ENCODE results near the gene PRDX5.

Gene PRDX5

DNA sequence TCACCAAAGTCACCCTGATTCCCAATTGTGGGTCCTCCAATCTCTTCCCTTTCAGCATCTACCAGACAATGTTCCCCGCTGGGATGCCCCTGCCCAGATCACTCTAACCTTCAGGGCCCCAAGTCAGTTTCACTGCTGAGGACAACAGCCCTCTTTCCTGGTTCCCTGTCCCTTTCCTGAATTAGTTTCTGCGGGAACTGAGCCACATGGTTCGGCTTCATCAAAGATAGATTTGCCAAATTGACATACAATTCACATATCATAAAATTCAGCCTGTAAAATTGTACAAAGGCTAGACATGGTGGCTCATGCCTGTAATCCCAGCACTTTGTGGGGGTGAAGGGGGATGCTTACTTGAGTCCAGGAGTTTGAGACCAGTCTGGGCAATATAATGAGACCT lies 10.1 kb downstream of the PRDX5 start:
- DNase-seq = no peak

DNA sequence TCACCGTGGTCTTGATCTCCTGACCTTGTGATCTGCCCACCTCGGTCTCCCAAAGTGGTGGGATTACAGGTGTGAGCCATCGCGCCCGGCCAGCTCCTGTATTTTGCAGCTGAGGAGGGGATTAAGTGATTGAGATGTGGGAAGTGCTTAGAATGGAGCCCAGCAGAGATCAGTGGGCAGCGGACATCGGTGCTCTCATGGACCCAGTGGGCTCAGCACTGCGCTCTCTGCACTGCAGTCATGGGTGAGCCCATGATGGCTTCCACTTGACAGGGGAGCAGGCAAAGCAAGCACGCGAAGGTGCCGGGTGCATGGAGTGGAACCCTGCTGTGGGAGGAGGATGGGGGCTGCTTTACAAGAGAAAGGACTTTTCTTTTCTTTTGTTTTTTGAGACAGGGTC lies 13.0 kb downstream of the PRDX5 start:
- DNase-seq = no peak

DNA sequence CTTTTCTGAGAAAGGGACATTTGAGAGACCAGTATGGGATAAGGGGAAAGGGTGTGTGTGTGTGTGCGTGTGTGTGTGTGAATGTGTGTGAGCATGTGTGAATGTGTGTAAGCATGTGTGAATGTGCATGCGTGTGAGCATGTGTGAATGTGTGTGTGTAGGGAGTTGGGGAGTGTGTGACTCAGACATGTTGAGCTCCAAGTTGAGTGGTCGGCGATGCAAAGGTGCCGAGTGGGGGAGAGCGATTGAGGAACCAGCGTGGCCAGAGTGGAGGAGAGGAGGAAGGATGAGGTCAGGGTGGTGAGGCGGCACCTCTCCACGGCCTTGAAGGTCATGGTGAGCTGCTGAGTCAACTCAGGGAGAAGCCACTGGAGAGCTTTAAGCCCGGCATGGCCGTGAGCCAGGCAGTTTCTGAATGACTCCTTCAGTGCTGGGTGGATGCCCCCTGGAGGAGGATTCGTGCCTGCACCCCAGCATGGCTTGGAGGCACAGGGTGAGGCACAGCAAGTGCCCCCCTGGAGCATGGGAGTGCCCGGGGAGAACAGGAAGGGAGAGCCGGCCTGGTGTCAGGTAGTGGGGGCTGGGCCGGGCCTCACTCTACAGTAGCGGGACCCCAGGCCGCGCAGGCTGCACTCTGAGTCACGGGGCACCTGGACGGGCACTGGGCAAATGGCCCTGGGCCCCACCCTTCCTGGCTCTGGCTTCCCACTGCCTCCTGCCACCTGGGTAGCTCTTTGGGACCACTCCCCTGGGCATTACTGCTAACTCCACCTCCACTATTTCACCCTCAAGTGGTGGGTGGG lies 13.8 kb downstream of the PRDX5 start:
- peak; percentile 56 for DNase-seq

GRCh38 chr11:64333556-64333955 lies 15.6 kb downstream of the PRDX5 start:
- DNase-seq = no peak

DNA sequence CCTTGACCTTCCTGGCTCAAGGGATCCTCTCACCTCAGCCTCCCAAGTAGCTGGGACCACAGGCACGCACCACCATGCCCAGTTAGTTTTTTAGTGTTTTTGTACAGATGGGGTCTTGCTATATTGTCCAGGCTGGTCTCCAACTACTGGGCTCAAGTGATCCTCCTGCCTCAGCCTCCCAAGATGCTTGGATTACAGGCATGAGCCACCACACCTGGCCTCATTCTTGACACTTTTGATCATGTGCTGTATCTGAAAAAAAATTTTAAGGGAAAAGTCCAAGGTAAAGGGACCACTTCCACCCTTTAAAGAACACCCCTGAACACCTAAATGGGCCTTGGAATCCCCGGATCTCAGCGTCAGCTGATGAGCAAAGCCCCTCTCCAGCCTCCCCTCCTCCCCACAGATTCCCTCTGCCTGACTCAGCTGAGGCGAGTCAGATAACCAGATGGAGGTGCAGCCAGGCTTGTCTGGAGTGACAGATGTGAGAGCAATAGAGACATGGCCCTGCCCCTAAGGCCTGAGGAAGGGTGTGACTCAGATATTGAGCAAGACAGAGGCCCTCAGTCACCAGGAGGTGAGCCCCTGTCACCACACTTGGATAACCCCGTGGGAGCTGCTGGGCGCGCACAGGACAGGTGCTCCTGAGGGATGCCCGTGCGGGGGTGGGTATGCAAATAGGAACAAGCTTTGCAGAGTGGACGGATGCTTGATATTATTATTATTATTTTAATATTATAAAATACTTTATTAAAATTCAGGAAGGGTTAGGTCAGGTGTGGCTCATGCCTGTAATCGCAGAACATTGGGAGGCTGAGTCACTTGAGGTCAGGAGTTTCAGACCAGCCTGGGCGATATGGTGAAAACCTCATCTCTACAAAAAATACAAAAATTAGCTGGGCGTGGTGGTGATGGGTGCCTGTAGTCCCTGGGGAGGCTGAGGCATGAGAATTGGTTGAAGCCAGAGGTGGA lies 17.1 kb downstream of the PRDX5 start:
- peak; percentile 23 for DNase-seq

- no peak for DNase-seq
These were observed 19.8 kb downstream of the PRDX5 start for GRCh38 chr11:64337538-64338249.

- no peak for DNase-seq
These were observed 20.8 kb downstream of the PRDX5 start for GRCh38 chr11:64338716-64339115.

DNA sequence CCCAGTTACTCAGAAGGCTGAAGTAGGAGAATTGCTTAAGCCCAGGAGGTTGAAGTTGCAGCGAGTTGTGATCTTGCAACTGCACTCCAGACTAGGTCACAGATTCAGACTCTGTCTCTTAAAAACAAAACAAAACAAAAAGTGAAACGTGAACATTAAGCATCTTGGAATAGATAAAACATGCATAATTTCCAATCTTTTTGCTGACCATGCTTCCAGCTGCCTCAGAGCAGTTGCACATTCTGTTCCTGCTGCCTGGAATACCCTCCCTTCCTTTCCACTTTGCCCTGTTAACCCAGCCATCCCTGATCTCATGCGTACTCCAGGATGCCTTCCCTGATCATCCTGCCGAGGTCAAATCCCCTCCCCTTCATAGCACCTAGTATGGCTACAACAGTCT lies 21.4 kb downstream of the PRDX5 start:
- DNase-seq = no peak

DNA sequence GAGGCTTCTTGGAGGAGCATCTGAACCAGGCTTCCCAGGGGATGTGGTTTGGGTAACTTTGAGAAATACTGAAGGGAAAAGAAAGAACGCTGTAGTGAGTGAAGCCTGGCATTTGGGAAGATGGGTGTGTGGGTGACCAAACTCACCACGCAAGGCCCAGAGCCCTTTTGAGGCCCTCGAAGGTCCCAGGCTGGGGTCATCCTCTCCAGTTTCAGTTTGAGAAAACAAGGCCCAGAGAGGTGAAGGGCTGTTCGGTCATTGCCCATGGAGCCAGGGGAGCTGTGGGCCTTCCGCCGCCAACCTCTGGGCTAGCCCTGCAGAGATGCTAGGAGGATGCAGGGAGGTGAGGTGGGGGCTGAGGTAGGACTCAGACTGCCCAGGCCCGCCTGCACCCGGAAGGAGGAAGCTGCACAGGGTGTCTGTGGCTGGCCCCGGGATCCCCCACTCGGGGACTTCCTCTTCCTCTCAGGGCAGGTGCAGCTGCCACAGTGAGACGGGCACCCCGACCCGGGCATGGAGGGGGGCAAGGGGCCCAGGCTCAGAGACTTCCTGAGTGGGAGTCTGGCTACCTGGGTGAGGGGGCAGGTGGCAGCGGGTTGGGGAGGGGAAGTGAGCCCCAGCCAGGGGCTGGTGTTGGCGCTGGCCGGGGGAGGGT lies 22.0 kb downstream of the PRDX5 start, which contains the start of gene CCDC88B:
Gene CCDC88B (plus strand): TSS at position 451 of the 655 bp plus-strand sequence. CDS start 63 bp downstream, at position 514.
- DNase-seq = no peak

- no peak for DNase-seq
These were observed 22.9 kb downstream of the PRDX5 start for GRCh38 chr11:64340671-64341335.

- no peak for DNase-seq
These were observed 23.5 kb downstream of the PRDX5 start for GRCh38 chr11:64341429-64341828.

DNA sequence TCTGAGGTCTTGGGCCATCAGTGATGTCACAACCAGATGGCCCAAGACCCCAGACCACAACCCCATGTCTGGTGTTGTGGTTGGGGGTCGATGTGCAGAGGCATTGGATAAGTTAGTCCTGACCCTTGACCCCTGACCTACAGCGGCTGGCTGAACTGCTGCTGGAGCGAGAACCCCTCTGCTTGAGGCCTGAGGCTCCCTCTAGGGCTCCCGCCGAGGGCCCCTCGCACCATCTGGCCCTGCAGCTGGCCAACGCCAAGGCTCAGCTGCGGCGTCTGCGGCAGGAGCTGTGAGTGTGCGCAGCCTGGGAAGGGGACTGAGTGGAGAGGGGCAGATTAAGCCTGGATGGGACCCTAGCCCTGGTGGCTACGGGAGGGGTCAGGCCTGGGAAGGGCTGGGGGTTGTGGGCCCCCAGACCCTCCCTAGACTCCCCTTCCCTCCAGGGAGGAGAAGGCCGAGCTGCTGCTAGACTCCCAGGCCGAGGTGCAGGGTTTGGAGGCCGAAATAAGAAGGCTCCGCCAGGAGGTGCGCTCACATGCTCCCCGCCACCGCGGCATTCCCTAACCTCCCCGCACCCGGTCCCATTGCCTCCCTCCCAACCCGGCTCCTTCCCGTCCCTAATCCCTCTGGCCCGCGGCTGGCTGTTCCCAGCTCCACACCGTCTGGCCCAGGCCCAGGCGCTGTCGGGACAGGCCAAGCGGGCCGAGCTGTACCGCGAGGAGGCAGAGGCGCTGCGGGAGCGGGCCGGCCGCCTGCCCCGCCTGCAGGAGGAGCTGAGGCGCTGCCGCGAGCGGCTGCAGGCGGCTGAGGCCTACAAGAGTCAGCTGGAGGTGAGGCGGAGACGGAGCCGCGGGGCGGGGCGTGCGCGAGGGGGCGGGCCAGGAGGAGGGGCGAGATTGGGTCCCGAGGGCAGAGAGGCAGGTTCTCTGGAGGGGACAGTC lies 24.2 kb downstream of the PRDX5 start:
- DNase-seq = peak; percentile 35

- no peak for DNase-seq
These were observed 25.2 kb downstream of the PRDX5 start for GRCh38 chr11:64342869-64343745.

DNA sequence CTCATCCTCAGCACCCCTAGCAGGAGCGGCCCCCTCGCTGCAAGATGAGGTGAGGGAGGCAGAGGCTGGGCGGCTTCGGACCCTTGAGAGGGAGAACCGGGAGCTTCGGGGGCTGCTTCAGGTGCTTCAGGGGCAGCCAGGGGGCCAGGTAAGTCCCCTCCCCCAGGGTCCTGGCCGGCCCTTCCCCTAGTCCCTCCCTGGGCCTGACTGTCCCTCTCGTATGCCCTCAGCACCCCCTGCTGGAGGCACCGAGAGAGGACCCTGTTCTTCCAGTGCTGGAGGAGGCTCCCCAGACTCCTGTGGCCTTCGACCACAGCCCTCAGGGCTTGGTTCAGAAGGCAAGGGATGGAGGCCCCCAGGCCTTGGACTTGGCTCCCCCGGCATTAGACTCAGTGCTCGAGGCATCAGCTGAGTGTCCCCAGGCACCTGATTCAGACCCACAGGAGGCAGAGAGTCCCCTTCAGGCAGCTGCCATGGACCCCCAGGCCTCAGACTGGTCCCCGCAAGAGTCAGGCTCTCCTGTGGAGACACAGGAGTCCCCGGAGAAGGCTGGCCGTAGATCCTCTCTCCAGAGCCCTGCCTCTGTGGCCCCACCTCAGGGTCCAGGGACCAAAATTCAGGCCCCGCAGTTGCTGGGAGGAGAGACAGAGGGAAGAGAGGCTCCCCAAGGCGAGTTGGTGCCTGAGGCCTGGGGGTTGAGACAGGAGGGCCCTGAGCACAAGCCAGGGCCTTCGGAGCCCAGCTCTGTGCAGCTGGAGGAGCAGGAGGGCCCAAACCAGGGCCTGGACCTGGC lies 26.0 kb downstream of the PRDX5 start:
- DNase-seq = no peak

DNA sequence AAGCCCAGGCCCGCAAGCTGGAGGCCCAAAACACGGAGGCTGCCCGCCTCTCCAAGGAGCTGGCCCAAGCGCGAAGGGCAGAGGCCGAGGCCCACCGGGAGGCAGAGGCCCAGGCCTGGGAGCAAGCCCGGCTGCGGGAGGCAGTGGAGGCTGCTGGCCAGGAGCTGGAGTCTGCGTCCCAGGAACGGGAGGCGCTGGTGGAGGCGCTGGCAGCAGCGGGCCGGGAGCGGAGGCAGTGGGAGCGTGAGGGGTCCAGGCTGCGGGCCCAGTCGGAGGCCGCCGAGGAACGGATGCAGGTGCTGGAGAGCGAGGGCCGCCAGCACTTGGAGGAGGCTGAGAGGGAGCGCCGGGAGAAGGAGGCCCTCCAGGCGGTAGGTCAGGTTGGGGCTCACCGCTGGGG lies 26.9 kb downstream of the PRDX5 start:
- DNase-seq = no peak

DNA sequence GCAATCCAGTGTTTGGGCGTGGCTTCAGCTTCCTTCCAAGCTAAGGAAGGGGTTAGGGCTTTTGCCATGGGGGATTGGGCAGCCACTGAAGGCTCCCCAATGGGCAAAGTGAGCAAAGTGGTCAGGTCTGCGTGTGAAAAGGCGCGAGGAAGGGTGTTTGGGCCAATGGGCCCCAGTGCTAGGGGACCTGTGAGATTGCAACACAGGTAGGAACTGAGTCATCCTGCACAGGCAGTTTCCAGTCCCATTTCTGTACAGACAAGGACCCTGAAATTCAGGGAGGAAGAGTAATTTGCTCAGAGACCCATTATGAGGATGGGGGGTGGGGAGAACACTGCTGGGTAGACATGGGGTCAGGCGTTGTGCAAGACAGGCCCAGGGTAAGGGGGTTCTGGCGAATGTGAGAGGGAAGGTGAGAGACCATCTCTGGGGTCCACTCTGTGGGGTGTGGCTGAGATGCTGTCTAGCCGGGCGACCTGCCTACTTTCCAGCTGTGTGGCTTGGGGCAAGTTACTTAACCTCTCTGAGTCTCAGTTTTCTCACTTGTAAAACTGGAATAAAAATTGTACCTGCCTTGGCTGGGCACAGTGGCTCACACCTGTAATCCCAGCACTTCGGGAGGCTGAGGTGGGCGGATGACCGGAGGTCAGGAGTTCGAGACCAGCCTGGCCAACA lies 29.4 kb downstream of the PRDX5 start:
- no peak for DNase-seq

GRCh38 chr11:64348383-64349024 lies 30.6 kb downstream of the PRDX5 start:
- DNase-seq = peak; percentile 43

- no peak for DNase-seq
These were observed 31.1 kb downstream of the PRDX5 start for GRCh38 chr11:64349025-64349387.
